Caki2 (cell line): ENCODE measurements around the gene C11orf21. TPM values are rescaled to one million over a fixed set of nuclear protein-coding genes. Genes with fewer than 3 reads are reported as not detected.
"Not testable (repeated sequence)": the region's sequence is repeated elsewhere in the genome, so short reads cannot be mapped to it uniquely, and the experiment has no call there.

Experiments
- DNase-seq: peaks from one replicate; pipeline ENCODE4 v3.0.0-alpha.2; 2015; ENCODE audit warnings: low read depth
- in situ Hi-C: cut with HindIII; loops from 2 replicates; pipeline ENCODE4 v1.10.0; 2016; ENCODE audit warnings: low sequenced_read_pairs, low pct_unique_long_range_greater_than_20kb, mixed read lengths
- total RNA-seq: library from RNA; depleted of rRNA; stranded (reverse); fragments of >200 nt; shearing (Covaris generic); gene quantifications from 2 replicates; pipeline ENCODE4 v1.2.3, GENCODE V29; 2014; ENCODE audit warnings: low replicate concordance; rRNA removed

C11orf21 gene
- total RNA-seq, result 0.68 TPM in 1 of 2 replicates, not detected in the other

GRCh38 chr11:2301631-2302305 lies at the start of gene C11orf21, which contains the start of gene TSPAN32:
C11orf21 (minus strand) TSS chr11:2301918; CDS start chr11:2301808, 110 bp downstream.
TSPAN32 (plus strand) TSS chr11:2302013; CDS start chr11:2302150, 137 bp downstream.
- in situ Hi-C loops, result no loop called here
- DNase-seq, result no peak

GRCh38 chr11:2348986-2349385 lies 47.3 kb upstream of the C11orf21 start:
- in situ Hi-C loops, result no loop called here
- DNase-seq, result peak; percentile 4

- in situ Hi-C loops, result no loop called here
- DNase-seq, result no peak
Measured at GRCh38 chr11:2347308-2347830, 45.7 kb upstream of the C11orf21 start.

GRCh38 chr11:2346586-2347307 lies 45.0 kb upstream of the C11orf21 start:
- in situ Hi-C loops, result no loop called here
- no peak for DNase-seq

GRCh38 chr11:2346014-2346413 lies 44.3 kb upstream of the C11orf21 start:
- in situ Hi-C loops, result no loop called here
- DNase-seq, result no peak

- no peak for DNase-seq
- in situ Hi-C loops, result no loop called here
Measured at GRCh38 chr11:2345050-2345449, 43.3 kb upstream of the C11orf21 start.

- DNase-seq, result no peak
- in situ Hi-C loops, result no loop called here
Measured at GRCh38 chr11:2343502-2343901, 41.8 kb upstream of the C11orf21 start.

- in situ Hi-C loops, result no loop called here
- DNase-seq, result no peak
Measured at GRCh38 chr11:2342981-2343380, 41.3 kb upstream of the C11orf21 start.

GRCh38 chr11:2342557-2342956 lies 40.8 kb upstream of the C11orf21 start:
- in situ Hi-C loops, result no loop called here
- no peak for DNase-seq

GRCh38 chr11:2338760-2339159 lies 37.0 kb upstream of the C11orf21 start:
- DNase-seq, in situ Hi-C loops: not testable (repeated sequence)

GRCh38 chr11:2335286-2335685 lies 33.6 kb upstream of the C11orf21 start:
- DNase-seq, in situ Hi-C loops: not testable (repeated sequence)

GRCh38 chr11:2333486-2334205 lies 31.9 kb upstream of the C11orf21 start:
- in situ Hi-C loops, DNase-seq: not testable (repeated sequence)

- DNase-seq, in situ Hi-C loops: not testable (repeated sequence)
Measured at GRCh38 chr11:2332569-2332968, 30.9 kb upstream of the C11orf21 start.

- no peak for DNase-seq
- in situ Hi-C loops, result no loop called here
Measured at GRCh38 chr11:2331404-2331803, 29.7 kb upstream of the C11orf21 start.

- no peak for DNase-seq
- in situ Hi-C loops, result no loop called here
Measured at GRCh38 chr11:2330696-2331095, 29.0 kb upstream of the C11orf21 start.

- in situ Hi-C loops, result no loop called here
- DNase-seq, result no peak
Measured at GRCh38 chr11:2329551-2329950, 27.8 kb upstream of the C11orf21 start.

- DNase-seq, result no peak
- in situ Hi-C loops, result no loop called here
Measured at GRCh38 chr11:2328656-2329354, 27.1 kb upstream of the C11orf21 start.

GRCh38 chr11:2328021-2328420 lies 26.3 kb upstream of the C11orf21 start:
- DNase-seq, result no peak
- in situ Hi-C loops, result no loop called here
